Activated CD4-positive, CD25-positive, alpha-beta regulatory T cell treated with anti-CD3 and anti-CD28 coated beads, Interleukin-2, amount 50 U/mL, for 72 hours (primary cell): Measurements from ENCODE around the gene ABCA9.
"Not testable (repeated sequence)": the region's sequence is repeated elsewhere in the genome, so short reads cannot be mapped to it uniquely, and the experiment has no call there.

Source experiments
- DNase-seq: peaks from one replicate; pipeline ENCODE4 v3.0.0; 2021

Gene ABCA9

DNA sequence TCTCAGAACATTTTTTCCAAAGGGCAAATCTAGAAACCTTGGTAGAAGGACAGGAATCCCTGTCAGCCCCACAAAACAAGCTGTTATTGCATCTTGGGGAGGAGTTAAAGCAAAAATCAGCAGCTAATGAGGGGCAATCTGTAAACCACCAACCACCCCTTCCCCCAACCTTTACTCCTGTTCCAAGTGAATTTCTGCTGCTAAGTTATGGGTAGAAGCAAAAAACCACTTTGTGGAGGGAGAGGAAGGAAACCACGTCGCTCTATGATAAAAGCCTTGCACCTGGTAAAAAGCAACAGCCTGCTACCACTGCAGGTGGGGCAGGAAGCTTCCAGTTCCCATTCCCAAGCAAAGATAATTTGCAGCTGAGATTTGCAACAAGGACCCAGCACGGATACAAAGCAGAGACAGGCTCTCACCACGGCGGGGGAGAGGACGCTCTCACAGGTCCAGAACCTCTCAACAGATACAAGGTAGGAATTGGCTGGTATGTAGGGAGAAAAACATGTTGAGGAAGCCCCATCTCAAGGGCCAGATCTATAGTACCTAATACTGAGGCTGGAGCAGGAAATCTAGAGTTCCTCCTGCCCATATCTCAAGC is 116.2 kb downstream of the ABCA9 start:
- no peak for DNase-seq

DNA sequence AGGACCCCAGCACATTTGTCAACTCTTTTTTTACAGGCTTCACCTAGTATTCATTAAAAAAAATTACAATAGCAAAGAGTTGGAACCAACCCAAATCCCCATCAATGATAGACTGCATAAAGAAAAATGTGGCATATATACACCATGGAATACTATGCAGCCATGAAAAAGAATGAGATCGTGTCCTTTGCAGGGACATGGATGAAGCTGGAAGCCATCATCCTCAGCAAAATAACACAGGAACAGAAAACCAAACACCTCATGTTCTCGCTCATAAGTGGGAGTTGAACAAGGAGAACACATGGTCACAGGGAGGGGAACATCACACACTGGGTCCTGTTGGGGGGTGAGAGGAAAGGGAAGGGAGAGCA is 116.9 kb downstream of the ABCA9 start:
- DNase-seq, result not testable (repeated sequence)

DNA sequence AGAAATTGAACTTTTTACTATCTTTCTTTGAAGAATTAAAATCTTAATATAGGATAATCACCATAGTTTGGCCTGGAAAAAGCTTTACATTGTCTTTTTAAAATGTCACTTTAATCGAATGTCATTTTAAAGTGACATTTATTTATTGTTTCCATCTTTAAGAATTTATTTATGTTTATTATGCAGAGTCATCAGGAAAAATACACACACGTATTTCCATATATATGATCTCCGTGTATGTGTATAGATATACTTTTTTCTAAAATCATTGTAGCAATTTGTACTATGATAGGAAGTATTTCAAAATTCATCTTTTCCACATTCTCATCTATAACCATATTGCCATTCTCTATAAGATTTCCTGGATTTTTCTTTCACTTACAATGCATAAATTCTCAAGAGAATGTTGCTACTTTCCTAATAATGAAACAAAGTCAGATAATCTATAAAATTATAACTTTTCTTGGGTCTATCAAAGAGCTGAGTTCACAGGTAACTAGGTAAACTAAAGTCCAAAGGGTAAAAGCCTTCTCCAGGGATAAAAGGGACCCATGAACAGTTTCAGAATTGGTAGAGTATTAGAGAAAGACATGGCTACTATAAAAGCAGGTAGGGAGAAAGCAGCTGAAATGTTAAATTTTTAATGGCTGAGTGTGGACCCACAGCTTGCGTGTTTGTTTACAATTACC is 117.5 kb downstream of the ABCA9 start:
- DNase-seq, result no peak

DNA sequence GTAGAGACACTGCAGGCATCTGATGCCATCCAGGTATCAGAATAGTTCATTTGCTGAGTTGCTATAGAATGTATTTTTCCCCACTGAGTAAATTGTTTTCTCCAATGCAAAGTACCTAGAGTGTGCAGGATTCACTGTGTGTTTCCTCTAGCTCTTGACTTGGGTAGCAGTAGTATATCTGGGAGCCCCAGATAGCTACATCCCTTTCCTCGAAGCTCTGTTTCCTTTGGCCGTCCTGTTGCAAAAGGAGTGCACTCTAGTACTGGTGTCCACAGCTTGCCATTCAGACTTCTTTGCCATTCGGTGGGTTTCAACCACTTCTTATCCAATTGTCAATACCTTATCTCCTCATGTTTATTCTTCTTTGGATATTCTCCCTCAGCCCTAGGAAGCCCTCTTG is 118.3 kb downstream of the ABCA9 start:
- no peak for DNase-seq

DNA sequence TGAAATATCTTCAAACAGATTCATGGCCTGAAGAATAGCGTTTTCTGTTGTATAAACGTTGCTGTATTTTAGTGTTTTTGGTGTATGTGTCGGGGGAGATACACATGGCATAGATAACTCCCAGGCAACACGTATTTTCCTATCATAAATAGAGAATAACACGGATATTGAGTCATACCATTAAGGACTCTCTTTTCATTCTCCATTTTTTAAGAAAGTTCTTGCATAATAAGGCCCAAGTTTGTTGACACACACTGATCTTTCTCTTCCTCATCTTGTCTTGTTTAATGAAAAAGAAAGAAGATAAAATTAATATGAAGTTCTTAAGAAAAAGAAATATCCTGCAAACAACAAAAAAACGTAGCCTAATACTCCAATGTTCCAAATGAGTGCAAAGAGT is 119.0 kb downstream of the ABCA9 start:
- no peak for DNase-seq

DNA sequence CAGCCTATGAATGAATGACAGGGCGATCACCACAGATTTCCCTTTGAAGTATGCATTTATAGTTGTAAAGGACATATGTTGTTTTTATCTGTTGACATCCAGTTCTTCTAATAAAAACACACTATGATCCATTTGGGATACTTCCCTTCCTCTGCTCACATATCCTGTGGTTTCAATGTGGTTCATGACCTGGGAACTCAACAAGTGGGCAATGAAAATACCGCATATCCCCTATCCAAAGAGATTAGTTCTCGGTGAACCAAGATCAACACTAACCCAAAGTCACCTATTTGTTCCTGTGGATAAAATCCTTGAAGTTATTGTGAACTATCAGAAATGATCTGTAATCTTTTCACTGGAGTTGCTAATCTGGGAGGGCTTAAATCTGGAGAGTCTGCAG is 121.5 kb downstream of the ABCA9 start:
- no peak for DNase-seq

DNA sequence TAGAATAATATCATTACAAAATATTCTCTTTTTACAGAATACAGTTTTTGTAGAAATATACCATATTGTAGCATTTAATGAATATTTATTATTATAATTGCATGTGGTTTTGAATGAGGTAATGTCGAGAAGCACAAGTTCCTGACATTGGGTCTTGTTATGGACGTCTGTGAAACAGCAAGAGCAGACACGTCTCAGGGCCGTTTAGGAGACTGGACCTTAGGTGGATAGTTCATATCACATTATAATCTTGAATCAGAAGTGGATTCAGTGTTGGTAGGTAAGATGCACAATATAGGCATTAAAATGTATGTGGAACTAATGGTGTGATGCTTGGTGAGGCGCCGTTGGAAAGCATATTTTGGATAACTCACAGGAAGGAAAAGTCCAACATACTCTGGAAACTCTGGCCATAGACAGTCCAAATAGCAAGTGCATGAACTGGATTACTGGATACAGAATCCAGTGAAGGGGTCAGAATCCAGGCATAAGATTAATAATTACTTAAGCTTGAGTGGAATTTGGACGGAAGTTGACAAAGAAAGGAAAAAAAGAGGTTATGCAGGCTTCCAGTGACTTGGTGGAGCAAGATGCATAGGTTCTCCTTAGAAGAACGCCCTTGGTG is 122.7 kb downstream of the ABCA9 start:
- no peak for DNase-seq

DNA sequence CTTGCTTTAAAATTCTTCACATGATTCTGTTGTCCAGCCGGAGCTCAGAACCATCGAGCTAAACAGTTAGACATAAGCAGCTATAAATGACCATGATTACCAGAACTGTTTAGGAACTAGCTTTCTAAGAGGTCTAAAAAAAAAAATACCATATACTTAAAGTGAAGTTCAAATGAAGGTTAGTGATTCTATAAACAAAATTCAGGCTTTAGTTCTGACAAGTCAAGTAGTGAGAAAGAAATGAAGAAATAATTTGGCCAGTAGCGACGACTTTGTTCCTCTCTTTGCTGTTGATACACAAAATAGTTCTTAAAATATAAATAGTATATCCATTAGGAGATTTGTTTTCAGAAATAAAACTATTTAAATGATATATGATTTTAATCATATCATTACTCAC is 133.2 kb downstream of the ABCA9 start:
- no peak for DNase-seq

DNA sequence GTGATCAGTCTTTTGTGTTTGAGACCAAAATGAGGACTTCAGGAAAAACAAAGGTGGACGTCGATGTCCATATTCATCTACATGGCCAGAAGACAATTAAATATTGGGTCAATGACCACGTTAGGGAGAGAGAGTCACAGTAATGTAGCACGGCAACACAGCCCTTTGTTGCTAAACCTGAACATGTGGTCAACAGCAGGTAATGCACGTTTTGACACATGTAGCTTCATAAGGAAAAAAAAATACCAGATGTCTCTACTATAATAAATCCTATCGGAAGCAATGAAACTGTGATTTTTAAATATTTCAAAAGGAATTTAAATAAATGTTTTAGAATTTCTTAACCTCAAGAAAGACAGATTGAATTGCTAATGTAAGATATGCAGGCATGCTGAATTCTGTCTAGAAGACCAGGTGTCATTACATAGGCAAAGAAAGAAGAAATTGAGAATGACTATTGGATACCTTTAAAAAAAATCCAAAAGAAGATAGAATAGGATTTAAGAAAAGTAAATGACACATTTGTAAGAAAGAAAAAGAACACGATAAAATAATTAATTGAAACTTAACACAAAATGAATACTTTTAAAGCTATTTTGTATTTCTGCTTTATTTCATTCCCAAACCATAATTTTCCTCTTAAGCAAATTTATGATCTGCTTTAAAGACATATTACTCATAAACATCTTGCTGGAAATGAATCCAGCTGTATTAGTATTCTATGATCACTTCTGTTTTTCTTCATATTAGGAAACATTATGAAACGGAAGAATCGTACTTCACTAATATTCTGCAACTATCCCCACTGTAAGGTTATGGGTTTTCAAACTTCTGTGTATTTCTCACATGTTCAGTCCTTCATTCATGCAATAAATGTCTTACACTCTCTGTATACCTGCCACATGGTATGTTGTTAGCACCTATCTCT is 135.7 kb downstream of the ABCA9 start:
- DNase-seq, result no peak
